ENCODE data around the gene QPRT.
"Not testable (repeated sequence)": the region's sequence is repeated elsewhere in the genome, so short reads cannot be mapped to it uniquely, and the experiment has no call there.

GRCh38 chr16:29689490-29690351 is 10.7 kb downstream of the QPRT start:
- not testable (repeated sequence) for TF ChIP-seq CTCF (IDR thresholded peaks at IDR 0.05); POLR2A (IDR thresholded peaks at IDR 0.05); EP300 (IDR thresholded peaks at IDR 0.05; ENCODE audit: low read depth)

All from transverse colon (tissue), 3 donors.